Muscle layer of colon (tissue), 2 donors: ENCODE data around the gene JHY.
A peak's percentile ranks its signal among the peaks of the same experiment; 100 is the strongest.

Experiments
- H3K27ac ChIP-seq: one replicate; pipeline ENCODE4 v1.7.0; 2013; ENCODE audit warnings: low read depth, mild to moderate bottlenecking, low read length, moderate library complexity
- H3K27me3 ChIP-seq, 2 donors: one replicate each; pipeline ENCODE4 v1.7.0; 2013; ENCODE audit warnings: low read length in 2 of 2, mild to moderate bottlenecking in 2 of 2; ENCODE audit not compliant: insufficient read depth in 2 of 2, control insufficient read depth in 1 of 2
- H3K36me3 ChIP-seq: one replicate; pipeline ENCODE4 v1.7.0; 2013; ENCODE audit warnings: mild to moderate bottlenecking, low read length; ENCODE audit not compliant: insufficient read depth
- H3K4me1 ChIP-seq: one replicate; pipeline ENCODE4 v1.7.0; 2013; ENCODE audit warnings: mild to moderate bottlenecking, low read length; ENCODE audit not compliant: insufficient read depth
- H3K4me3 ChIP-seq, 2 donors: one replicate each; pipeline ENCODE4 v1.7.0; 2013; ENCODE audit warnings: low read length in 2 of 2, low read depth in 1 of 2, mild to moderate bottlenecking in 1 of 2, moderate library complexity in 1 of 2
- H3K9ac ChIP-seq: one replicate; pipeline ENCODE4 v1.7.0; 2013; ENCODE audit warnings: low read length
- H3K9me3 ChIP-seq: one replicate; pipeline ENCODE4 v1.7.0; 2013; ENCODE audit warnings: mild to moderate bottlenecking, low read length
- donor health status: abdominal sarcoma.
- donor health status: Adenocarcinoma of cecum.

JHY gene

GRCh38 chr11:122976061-122976733, 93.6 kb downstream of the JHY start:
- Histone ChIP-seq H3K27me3 (peaks cover 58 to 70% of the 10 kb centered on the region in 2 donors), H3K4me3 (no peak overlapping the region), H3K36me3 (no peaks in the 10 kb centered on the region), H3K27ac (no peak overlapping the region), H3K9me3 (no peaks in the 10 kb centered on the region), H3K9ac (no peak overlapping the region), H3K4me1 (peaks cover 7% of the 10 kb centered on the region)

- H3K36me3 ChIP-seq, result no peaks in the 10 kb centered on the region
- H3K9ac ChIP-seq, result no peak overlapping the region
- no peaks in the 10 kb centered on the region for H3K9me3 ChIP-seq
- peak overlapping the region in 1 of 2 donors; percentile 7 for H3K4me3 ChIP-seq
- no peak overlapping the region for H3K27ac ChIP-seq
- peaks cover 7% of the 10 kb centered on the region for H3K4me1 ChIP-seq
- H3K27me3 ChIP-seq, result peaks cover 60 to 77% of the 10 kb centered on the region in 2 donors
Measured at GRCh38 chr11:122976734-122977469, 94.3 kb downstream of the JHY start.

GRCh38 chr11:122977470-122978298, 95.1 kb downstream of the JHY start:
- no peaks in the 10 kb centered on the region for H3K36me3 ChIP-seq
- H3K9ac ChIP-seq, result no peak overlapping the region
- H3K27me3 ChIP-seq, result peaks cover 64 to 85% of the 10 kb centered on the region in 2 donors
- H3K4me3 ChIP-seq, result peak overlapping the region in 1 of 2 donors; percentile 7
- no peak overlapping the region for H3K27ac ChIP-seq
- H3K9me3 ChIP-seq, result no peaks in the 10 kb centered on the region
- H3K4me1 ChIP-seq, result peaks cover 7% of the 10 kb centered on the region

- H3K27me3 ChIP-seq, result peaks cover 66 to 90% of the 10 kb centered on the region in 2 donors
Measured at GRCh38 chr11:122978299-122978620, 95.7 kb downstream of the JHY start.

GRCh38 chr11:122979103-122979814, 96.7 kb downstream of the JHY start:
- H3K36me3 ChIP-seq, result no peaks in the 10 kb centered on the region
- peaks cover 14% of the 10 kb centered on the region for H3K4me1 ChIP-seq
- no peak overlapping the region for H3K4me3 ChIP-seq
- H3K27ac ChIP-seq, result no peak overlapping the region
- peaks cover 75 to 96% of the 10 kb centered on the region in 2 donors for H3K27me3 ChIP-seq
- H3K9me3 ChIP-seq, result no peaks in the 10 kb centered on the region
- H3K9ac ChIP-seq, result no peak overlapping the region

More at GRCh38 chr11:122978299-122978620, 95.7 kb downstream of the JHY start:
- Histone ChIP-seq H3K27ac (no peak overlapping the region), H3K9me3 (no peaks in the 10 kb centered on the region), H3K4me3 (no peak overlapping the region), H3K4me1 (peaks cover 7% of the 10 kb centered on the region), H3K9ac (no peak overlapping the region), H3K36me3 (no peaks in the 10 kb centered on the region)

GRCh38 chr11:122979815-122980595, 97.4 kb downstream of the JHY start:
- H3K36me3 ChIP-seq, result no peaks in the 10 kb centered on the region
- H3K4me1 ChIP-seq, result peaks cover 14% of the 10 kb centered on the region
- no peak overlapping the region for H3K9ac ChIP-seq
- H3K9me3 ChIP-seq, result no peaks in the 10 kb centered on the region
- H3K27me3 ChIP-seq, result peaks cover 77 to 98% of the 10 kb centered on the region in 2 donors
- H3K4me3 ChIP-seq, result no peak overlapping the region
- no peak overlapping the region for H3K27ac ChIP-seq

- H3K27ac ChIP-seq, result no peak within 1 kb of the TSS
- H3K4me1 ChIP-seq, result peaks cover 13% of the 10 kb centered on the region
- no peak within 1 kb of the TSS for H3K9ac ChIP-seq
- no peaks in the 10 kb centered on the region for H3K9me3 ChIP-seq
- peaks cover 67 to 90% of the 10 kb centered on the region in 2 donors for H3K27me3 ChIP-seq
- no peaks in the 10 kb centered on the region for H3K36me3 ChIP-seq
- H3K4me3 ChIP-seq, result no peak within 1 kb of the TSS
Measured at GRCh38 chr11:122981388-122982264, 99.1 kb downstream of the JHY start, which contains the start of gene BSX. Gene BSX (minus strand): TSS chr11:122981834. CDS start chr11:122981671, 163 bp downstream.

- Histone ChIP-seq H3K4me3 (peak overlapping the region; percentile 41 to 60), H3K27me3 (peaks cover 50 to 70% of the 10 kb centered on the region in 2 donors), H3K4me1 (peaks cover 7% of the 10 kb centered on the region)
Measured at GRCh38 chr11:122983438-122984185, 101.1 kb downstream of the JHY start.

GRCh38 chr11:122984186-122985011, 101.8 kb downstream of the JHY start:
- Histone ChIP-seq H3K9ac (no peak overlapping the region), H3K4me1 (peaks cover 7% of the 10 kb centered on the region), H3K27me3 (peaks cover 44 to 62% of the 10 kb centered on the region in 2 donors), H3K36me3 (no peaks in the 10 kb centered on the region), H3K9me3 (no peaks in the 10 kb centered on the region), H3K4me3 (peak overlapping the region; percentile 41 to 60), H3K27ac (no peak overlapping the region)

More at GRCh38 chr11:122983438-122984185, 101.1 kb downstream of the JHY start:
- Histone ChIP-seq H3K9ac (no peak overlapping the region), H3K27ac (no peak overlapping the region), H3K36me3 (no peaks in the 10 kb centered on the region), H3K9me3 (no peaks in the 10 kb centered on the region)
